HEK293T (cell line): Measurements from ENCODE around the gene MACROD2.

ENCODE experiments used
- CTCF ChIA-PET: fragments of 350-600 bp; formaldehyde crosslinking; extraction: SDS; loops from one replicate; lab custom pipeline; 2021; ENCODE audit warnings: antibody characterized with exemption, inconsistent platforms; lab: Yijun Ruan, JAX
- POLR2A ChIA-PET: fragments of 350-600 bp; formaldehyde crosslinking; extraction: SDS; loops from one replicate; lab custom pipeline; 2020; ENCODE audit warnings: antibody characterized with exemption, inconsistent platforms; lab: Yijun Ruan, JAX
- DNase-seq: peaks from one replicate; pipeline ENCODE4 v3.0.0; 2012; ENCODE audit warnings: mixed read lengths; ENCODE audit errors: extremely low spot score
- ARNT ChIP-seq: fragments of 450-650 bp; IDR thresholded peaks from 2 replicates; pipeline ENCODE4 v1.6.1; 2017; ENCODE audit warnings: mild to moderate bottlenecking
- BHLHE40 ChIP-seq: fragments of 450-650 bp; IDR thresholded peaks from 2 replicates; pipeline ENCODE4 v1.6.1; 2016; ENCODE audit warnings: mild to moderate bottlenecking, moderate library complexity, borderline replicate concordance
- CTBP1 ChIP-seq: fragments of 450-650 bp; IDR thresholded peaks from 2 replicates; pipeline ENCODE4 v1.6.1; 2016; ENCODE audit warnings: borderline replicate concordance
- ELF4 ChIP-seq: fragments of 450-650 bp; IDR thresholded peaks from 2 replicates; pipeline ENCODE4 v1.6.1; 2017; ENCODE audit warnings: antibody characterized with exemption
- FOXA1 ChIP-seq: fragments of 450-650 bp; IDR thresholded peaks from 2 replicates; pipeline ENCODE4 v1.6.1; 2016; ENCODE audit warnings: mild to moderate bottlenecking
- FOXK2 ChIP-seq: fragments of 450-650 bp; IDR thresholded peaks from 2 replicates; pipeline ENCODE4 v1.6.1; 2016; ENCODE audit warnings: mild to moderate bottlenecking
- FOXM1 ChIP-seq: fragments of 450-650 bp; IDR thresholded peaks from 2 replicates; pipeline ENCODE4 v1.6.1; 2017; ENCODE audit warnings: mild to moderate bottlenecking, borderline replicate concordance
- HDGF ChIP-seq: fragments of 450-650 bp; IDR thresholded peaks from 2 replicates; pipeline ENCODE4 v1.6.1; 2017; ENCODE audit warnings: antibody characterized with exemption, borderline replicate concordance
- L3MBTL2 ChIP-seq: fragments of 450-650 bp; conservative IDR thresholded peaks from 2 replicates; pipeline ENCODE4 v1.6.1; 2016; ENCODE audit warnings: mild to moderate bottlenecking
- LEF1 ChIP-seq: fragments of 450-650 bp; IDR thresholded peaks from 2 replicates; pipeline ENCODE4 v1.6.1; 2017; ENCODE audit warnings: mild to moderate bottlenecking, borderline replicate concordance
- NFRKB ChIP-seq: fragments of 450-650 bp; IDR thresholded peaks from 2 replicates; pipeline ENCODE4 v1.6.1; 2016; ENCODE audit warnings: mild to moderate bottlenecking, moderate library complexity
- SP1 ChIP-seq: fragments of 450-650 bp; IDR thresholded peaks from 2 replicates; pipeline ENCODE4 v1.6.1; 2017
- SUZ12 ChIP-seq: fragments of 450-650 bp; IDR thresholded peaks from 2 replicates; pipeline ENCODE4 v1.6.1; 2016; ENCODE audit warnings: mild to moderate bottlenecking
- TARDBP ChIP-seq: fragments of 450-650 bp; IDR thresholded peaks from 2 replicates; pipeline ENCODE4 v1.6.1; 2016
- ZNF384 ChIP-seq: fragments of 450-650 bp; IDR thresholded peaks from 2 replicates; pipeline ENCODE4 v1.6.1; 2016
- TF ChIP-seq, protein P1 (sequence below): fragments of 450-650 bp; IDR thresholded peaks from 2 replicates; pipeline ENCODE4 v1.6.1; 2016

The MACROD2 gene

DNA sequence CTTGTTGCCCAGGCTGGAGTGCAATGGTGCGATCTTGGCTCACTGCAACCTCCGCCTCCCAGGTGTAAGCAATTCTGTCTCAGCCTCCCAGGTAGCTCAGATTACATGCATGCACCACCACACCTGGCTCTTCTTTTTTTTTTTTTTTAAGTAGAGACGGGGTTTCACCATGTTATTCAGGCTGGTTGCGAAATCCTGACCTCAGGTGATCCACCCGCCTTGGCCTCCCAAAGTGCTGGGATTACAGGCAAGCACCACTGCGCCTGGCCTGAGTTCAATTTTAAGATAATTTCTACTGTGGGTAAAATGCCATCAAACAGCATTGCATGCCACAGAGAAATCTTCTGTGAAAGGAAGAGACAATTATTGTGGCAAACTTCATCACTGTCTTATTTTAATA is 1944.8 kb downstream of the MACROD2 start:
- no peak for TF ChIP-seq NFRKB
- TF ChIP-seq TARDBP, result no peak
- no peak for TF ChIP-seq SP1
- no peak for TF ChIP-seq ZNF384
- TF ChIP-seq FOXM1, result no peak
- TF ChIP-seq ARNT, result no peak
- TF ChIP-seq, protein P1, sequence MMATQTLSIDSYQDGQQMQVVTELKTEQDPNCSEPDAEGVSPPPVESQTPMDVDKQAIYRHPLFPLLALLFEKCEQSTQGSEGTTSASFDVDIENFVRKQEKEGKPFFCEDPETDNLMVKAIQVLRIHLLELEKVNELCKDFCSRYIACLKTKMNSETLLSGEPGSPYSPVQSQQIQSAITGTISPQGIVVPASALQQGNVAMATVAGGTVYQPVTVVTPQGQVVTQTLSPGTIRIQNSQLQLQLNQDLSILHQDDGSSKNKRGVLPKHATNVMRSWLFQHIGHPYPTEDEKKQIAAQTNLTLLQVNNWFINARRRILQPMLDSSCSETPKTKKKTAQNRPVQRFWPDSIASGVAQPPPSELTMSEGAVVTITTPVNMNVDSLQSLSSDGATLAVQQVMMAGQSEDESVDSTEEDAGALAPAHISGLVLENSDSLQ, result no peak
- TF ChIP-seq L3MBTL2, result no peak
- TF ChIP-seq SUZ12, result no peak
- TF ChIP-seq ELF4, result no peak
- TF ChIP-seq FOXA1, result no peak
- TF ChIP-seq BHLHE40, result no peak
- TF ChIP-seq LEF1, result no peak
- TF ChIP-seq CTBP1, result no peak
- no peak for TF ChIP-seq FOXK2
- TF ChIP-seq HDGF, result no peak
- CTCF ChIA-PET, result no interaction called here
- POLR2A ChIA-PET, result no interaction called here
- no peak for DNase-seq

DNA sequence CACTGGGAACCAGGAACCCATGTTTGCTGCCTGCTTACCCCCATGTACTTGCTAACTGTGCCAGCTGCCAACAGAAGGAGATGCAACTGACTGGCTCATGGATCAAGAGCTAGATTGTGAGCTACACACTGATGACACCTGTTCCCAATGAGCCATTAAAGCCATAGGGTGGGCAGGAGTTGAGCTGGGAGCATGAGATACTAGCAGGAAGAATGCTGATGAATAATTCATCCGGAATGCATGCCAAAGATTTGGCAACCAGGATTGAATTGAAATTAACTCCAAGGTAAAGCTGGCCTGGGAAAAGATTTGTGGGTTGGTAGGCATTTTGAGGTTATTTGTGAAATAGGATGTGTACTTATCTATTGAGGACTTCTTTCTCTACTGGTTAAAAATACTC is 1946.8 kb downstream of the MACROD2 start:
- ChIA-PET CTCF (no interaction called here), POLR2A (no interaction called here)
- TF ChIP-seq ZNF384 (no peak), ELF4 (no peak), CTBP1 (no peak), BHLHE40 (no peak), HDGF (no peak), FOXK2 (no peak), L3MBTL2 (no peak), ARNT (no peak), FOXM1 (no peak), TARDBP (no peak), SP1 (no peak), FOXA1 (no peak)
- no peak for DNase-seq

DNA sequence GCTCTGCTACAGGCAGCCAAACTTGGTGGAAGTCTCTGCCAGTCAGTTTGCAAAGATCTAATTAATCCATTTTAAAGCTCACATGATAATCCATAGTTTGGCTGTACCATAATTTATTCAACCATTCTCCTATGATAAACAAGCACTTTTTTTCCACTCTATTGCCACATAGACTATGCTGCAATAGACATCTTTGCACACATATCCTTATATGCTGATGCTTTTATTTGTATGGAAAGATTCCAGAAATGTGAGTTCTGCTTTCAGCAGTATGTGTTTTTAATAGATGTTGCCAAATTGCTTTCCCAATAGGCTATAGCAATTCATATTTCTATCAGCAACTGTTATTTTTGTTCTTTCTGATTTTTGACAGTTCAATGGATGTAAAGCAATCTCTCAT is 1950.0 kb downstream of the MACROD2 start:
- DNase-seq, result no peak
- TF ChIP-seq TARDBP, result no peak
- no peak for TF ChIP-seq CTBP1
- TF ChIP-seq L3MBTL2, result no peak
- TF ChIP-seq ELF4, result no peak
- TF ChIP-seq HDGF, result no peak
- TF ChIP-seq, protein P1, result no peak
- TF ChIP-seq ARNT, result no peak
- TF ChIP-seq BHLHE40, result no peak
- TF ChIP-seq FOXM1, result no peak
- TF ChIP-seq FOXK2, result no peak
- TF ChIP-seq NFRKB, result no peak
- TF ChIP-seq ZNF384, result no peak
- no peak for TF ChIP-seq SP1
- TF ChIP-seq SUZ12, result no peak
- no peak for TF ChIP-seq FOXA1
- no peak for TF ChIP-seq LEF1
- CTCF ChIA-PET, result no interaction called here
- POLR2A ChIA-PET, result no interaction called here

- no peak for DNase-seq
- ChIA-PET CTCF (no interaction called here), POLR2A (no interaction called here)
- no peak for TF ChIP-seq FOXK2
- TF ChIP-seq TARDBP, result no peak
- no peak for TF ChIP-seq FOXA1
- no peak for TF ChIP-seq BHLHE40
- no peak for TF ChIP-seq NFRKB
- TF ChIP-seq HDGF, result no peak
- no peak for TF ChIP-seq L3MBTL2
- TF ChIP-seq SUZ12, result no peak
- TF ChIP-seq ELF4, result no peak
- no peak for TF ChIP-seq LEF1
- no peak for TF ChIP-seq ZNF384
- TF ChIP-seq SP1, result no peak
- TF ChIP-seq FOXM1, result no peak
- TF ChIP-seq ARNT, result no peak
- no peak for TF ChIP-seq CTBP1
- TF ChIP-seq, protein P1, result no peak
Observed at GRCh38 chr20:15949391-15949790, 1954.1 kb downstream of the MACROD2 start.

- POLR2A ChIA-PET, result no interaction called here
- no peak for DNase-seq
- CTCF ChIA-PET, result no interaction called here
- TF ChIP-seq ARNT, result no peak
- TF ChIP-seq BHLHE40, result no peak
- TF ChIP-seq L3MBTL2, result no peak
- no peak for TF ChIP-seq SP1
- TF ChIP-seq FOXM1, result no peak
- no peak for TF ChIP-seq CTBP1
- TF ChIP-seq FOXA1, result no peak
- no peak for TF ChIP-seq SUZ12
- no peak for TF ChIP-seq LEF1
- TF ChIP-seq FOXK2, result no peak
Observed at GRCh38 chr20:15951658-15952057, 1956.3 kb downstream of the MACROD2 start.

DNA sequence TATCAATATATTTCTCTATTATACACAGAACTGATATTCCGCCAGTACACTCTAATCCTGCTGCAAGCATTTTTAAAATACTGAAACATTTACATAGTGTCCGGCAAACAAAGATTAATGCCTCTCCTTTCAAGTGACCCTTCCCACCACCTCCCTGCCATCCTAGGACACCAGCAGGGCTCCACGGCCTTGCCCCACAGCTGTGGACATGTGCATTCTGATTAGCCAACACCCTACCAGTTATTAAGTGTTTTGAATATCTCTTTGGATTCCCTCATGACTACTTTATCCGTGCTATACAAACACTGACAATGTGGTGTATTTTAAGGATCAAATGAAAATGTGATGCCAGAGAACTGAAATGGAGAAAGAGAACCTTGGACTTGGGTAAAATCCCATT is 1962.8 kb downstream of the MACROD2 start:
- no peak for DNase-seq
- ChIA-PET POLR2A (no interaction called here), CTCF (no interaction called here)
- TF ChIP-seq BHLHE40 (no peak), NFRKB (no peak), SUZ12 (no peak), CTBP1 (no peak), TARDBP (no peak), LEF1 (no peak), ZNF384 (no peak), FOXK2 (no peak), ELF4 (no peak), FOXM1 (no peak), HDGF (no peak), SP1 (no peak), L3MBTL2 (no peak), FOXA1 (no peak)
- TF ChIP-seq, protein P1, result no peak
